DOHH2 (cell line): ENCODE measurements around the gene ELAVL2.

Experiments
- CTCF ChIP-seq: fragments of 200-600 bp; sonication (generic); IDR thresholded peaks from one replicate; pipeline ENCODE4 v1.5.1; 2014; ENCODE audit warnings: antibody characterized with exemption, mild to moderate bottlenecking, low read depth, low read length; ENCODE audit not compliant: poor library complexity, severe bottlenecking
- EZH2phosphoT487 ChIP-seq: fragments of 200-600 bp; sonication (generic); IDR thresholded peaks from 2 replicates; pipeline ENCODE4 v1.6.1; 2017; ENCODE audit warnings: borderline replicate concordance, mild to moderate bottlenecking, antibody characterized with exemption, low read length, moderate library complexity, mixed read lengths

DNA sequence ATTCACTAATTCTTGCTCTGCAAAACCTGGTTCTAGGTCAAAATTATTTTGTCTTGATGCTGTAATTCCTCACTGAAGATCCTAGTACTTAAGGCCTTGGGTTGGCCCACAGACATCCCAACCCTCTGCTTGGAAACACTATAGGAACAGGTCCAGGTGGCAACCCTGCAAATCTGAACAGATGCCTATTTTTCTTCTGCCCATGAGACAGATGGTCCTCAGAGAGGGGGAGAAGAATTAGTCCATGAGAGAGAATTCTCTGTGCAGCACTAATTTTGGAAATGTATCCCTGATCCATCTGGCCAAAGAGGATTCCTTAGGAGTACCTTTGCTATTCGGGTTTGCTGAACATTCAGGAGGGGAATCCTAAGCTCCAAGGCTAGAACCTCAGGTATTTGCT, 156.3 kb downstream of the ELAVL2 start:
- no peak for TF ChIP-seq CTCF
- no peak for TF ChIP-seq EZH2phosphoT487
